T-helper 2 cell (primary cell): ENCODE data around the gene SPOPL.
"Not testable (repeated sequence)": the region's sequence is repeated elsewhere in the genome, so short reads cannot be mapped to it uniquely, and the experiment has no call there.

Experiments
- DNase-seq, 5 experiments: peaks; one replicate each; pipeline versions ENCODE4 v3.0.0 to v3.0.0-alpha.2; 2012 to 2022

Gene SPOPL

GRCh38 chr2:138494265-138494966 lies 7.2 kb upstream of the SPOPL start:
- no peak for DNase-seq

DNA sequence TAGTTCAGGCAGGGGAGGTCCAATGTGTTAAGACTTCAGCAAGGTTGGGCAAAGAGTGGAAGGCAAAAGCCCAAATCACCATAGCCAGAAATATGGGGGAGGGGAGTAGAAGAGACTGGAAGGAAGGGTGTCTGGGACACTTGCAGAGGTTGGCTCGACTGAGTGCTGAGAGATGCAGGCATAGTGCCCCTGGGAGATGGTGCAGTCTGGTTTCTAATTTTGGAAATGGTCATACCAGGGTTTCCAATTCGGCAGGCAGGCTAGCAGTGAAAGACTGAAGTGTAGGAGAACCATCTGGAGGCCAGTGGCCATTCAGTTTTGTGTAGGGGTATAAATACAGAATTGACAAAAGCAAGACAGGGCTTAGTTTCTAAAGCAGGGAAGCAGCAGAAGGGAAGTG lies 6.2 kb upstream of the SPOPL start:
- DNase-seq, result no peak

DNA sequence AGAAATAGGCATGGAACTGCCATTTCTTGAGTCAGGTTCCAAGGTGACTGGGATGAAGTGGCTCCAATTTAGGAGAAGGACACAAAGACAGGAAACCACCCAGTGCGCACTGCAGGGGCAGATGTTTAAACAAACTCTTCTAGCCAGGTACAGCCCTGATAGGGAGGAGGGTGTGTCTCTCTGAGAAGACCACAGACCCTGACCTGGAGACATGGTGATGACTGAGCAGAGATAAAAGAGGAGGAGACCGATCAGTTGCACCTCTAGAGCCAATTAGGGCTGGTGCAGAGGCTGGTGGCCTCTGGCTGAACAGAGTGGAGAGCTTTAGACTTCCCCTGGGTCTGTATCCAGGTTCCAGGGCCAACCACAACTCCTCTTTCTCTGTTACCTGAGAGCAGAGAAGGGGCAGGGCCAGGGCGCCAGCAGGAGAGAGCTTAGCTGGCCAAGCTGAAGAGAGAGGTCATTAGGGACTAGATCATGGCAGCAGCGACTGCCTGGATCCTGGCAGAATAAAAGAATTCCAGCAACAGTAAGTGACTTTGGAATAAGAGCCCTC lies 5.4 kb upstream of the SPOPL start:
- no peak for DNase-seq

DNA sequence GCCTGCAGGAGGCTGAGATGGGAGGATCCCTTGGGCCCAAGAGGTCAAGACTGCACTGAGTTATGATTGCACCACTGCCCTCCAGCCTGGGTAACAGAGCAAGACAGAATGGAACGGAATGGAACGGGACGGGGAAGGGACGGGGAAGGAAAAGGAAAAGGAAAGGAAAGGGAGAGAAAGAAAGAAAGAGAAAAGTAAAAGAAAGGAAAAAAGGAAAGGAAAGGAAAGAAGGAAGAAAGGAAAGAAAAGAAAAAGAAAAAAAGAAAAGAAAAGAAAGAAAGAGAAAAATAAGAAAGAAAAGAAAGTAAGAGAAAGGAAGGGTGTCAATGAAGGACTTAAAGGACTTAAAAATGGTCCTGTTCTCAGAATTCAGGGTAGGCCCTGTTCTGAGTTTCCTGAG lies 4.3 kb upstream of the SPOPL start:
- DNase-seq, result no peak

DNA sequence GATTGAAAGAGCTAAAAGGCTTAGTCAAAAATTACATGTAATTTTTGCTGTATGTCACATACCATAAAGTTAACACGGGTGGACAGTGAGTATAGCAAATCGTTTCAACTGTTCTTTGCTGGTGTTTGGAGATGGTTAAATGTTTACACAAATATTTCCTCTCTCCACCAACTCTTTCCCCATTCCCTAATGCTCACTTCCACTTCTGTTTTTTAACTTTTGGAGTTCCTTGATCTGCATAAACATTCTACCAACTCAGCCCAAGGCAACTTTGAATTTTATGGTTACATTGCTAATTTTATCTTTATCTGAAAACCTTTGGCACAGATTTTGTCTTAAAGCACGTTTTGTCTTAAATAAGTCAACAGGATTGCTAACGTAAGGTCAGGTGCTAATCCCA lies 1.9 kb upstream of the SPOPL start:
- DNase-seq, result no peak

- DNase-seq, result no peak
Observed at GRCh38 chr2:138500592-138501424, 762 bp upstream of the SPOPL start.

DNA sequence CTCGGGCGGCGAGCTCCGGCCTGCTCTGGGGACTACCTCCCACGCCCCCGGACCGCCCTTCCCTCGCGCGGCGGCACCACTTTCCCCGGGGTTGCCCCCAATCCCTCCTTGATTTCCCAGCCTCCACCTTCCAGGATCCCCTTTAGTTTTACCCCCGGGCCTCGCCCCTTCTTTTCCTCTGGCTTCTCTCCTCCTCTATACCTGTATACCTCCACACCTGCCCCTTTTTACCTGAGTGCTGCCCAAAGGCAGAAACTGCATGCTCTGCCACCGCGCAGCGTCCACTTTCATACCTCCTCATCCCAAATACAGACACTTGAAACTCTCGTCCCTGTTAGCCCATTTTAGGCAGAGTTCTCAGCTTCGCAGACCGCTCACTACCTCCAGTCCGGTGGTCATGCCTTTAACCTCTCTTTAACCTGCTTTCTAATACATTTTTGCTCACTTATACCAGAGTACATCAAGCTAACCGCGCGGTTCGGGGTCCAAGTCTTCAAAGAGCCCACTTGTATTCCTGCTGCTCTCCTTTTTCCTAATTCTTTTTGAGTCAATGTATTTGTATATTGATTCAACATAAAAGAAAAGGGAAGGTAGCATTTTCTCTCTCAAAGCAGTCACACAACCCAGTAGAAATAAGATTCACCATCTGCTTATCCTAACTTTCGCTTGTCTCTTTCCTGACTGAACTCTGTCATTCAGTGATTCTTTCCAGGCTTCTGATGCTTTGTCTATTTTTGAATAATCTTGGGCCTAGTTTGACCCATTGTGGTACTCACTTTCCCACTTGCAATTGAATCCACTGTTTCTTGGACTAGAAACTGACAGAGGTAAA lies 901 bp downstream of the SPOPL start:
- peak in 1 of 5 experiments; percentile 12 for DNase-seq

GRCh38 chr2:138503087-138503442 lies 1.5 kb downstream of the SPOPL start:
- peak in 1 of 5 experiments; percentile 82 for DNase-seq

GRCh38 chr2:138503652-138504051 lies 2.1 kb downstream of the SPOPL start:
- peak in 1 of 5 experiments; percentile 40 for DNase-seq

DNA sequence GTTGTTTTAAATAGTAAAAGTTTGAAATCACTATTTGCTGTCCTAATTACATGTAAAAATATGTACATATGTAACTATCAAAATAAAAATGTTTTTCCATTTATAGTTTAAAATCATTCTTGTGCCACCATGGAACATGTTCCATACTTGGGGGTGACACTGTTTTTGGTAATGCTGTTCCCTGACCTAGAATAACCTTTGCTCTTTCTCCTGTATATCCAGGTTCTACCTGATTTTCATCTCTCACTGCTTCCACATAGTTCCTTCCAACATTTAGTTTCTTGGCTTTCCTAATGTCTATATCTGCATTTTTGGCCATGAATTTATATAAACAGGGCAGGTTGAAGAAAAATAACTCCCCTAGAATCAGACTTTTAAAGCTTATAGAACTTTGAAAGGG lies 2.5 kb downstream of the SPOPL start:
- DNase-seq, result no peak

- no peak for DNase-seq
Observed at GRCh38 chr2:138504546-138505235, 3.1 kb downstream of the SPOPL start.

- no peak for DNase-seq
Observed at GRCh38 chr2:138507267-138507666, 5.7 kb downstream of the SPOPL start.

DNA sequence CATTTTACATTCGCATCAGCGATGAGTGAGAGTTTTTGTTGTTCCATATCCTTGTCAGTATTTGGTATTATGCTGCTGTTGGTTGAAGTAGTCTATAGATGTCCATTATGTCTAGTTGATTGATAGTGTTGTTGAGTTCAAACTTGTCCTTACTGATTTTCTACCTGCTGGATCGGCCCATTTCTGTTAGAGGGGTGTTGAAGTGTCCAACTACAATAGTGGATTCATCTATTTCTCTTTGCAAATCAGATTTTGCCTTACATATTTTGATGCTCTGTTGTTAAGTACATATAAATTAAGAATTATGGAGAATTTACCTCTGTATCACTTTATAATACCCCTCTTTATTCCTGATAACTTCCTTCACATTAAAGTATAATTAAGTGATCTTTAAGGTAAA lies 8.7 kb downstream of the SPOPL start:
- DNase-seq, result no peak

GRCh38 chr2:138512672-138513071 lies 11.1 kb downstream of the SPOPL start:
- no peak for DNase-seq

GRCh38 chr2:138514173-138514572 lies 12.6 kb downstream of the SPOPL start:
- DNase-seq, result no peak

- DNase-seq, result no peak
Observed at GRCh38 chr2:138515092-138515491, 13.5 kb downstream of the SPOPL start.

GRCh38 chr2:138516030-138516704 lies 14.6 kb downstream of the SPOPL start:
- peak in 1 of 5 experiments; percentile 2 for DNase-seq

- no peak for DNase-seq
Observed at GRCh38 chr2:138518860-138519259, 17.3 kb downstream of the SPOPL start.

- DNase-seq, result no peak
Observed at GRCh38 chr2:138521821-138522220, 20.3 kb downstream of the SPOPL start.

DNA sequence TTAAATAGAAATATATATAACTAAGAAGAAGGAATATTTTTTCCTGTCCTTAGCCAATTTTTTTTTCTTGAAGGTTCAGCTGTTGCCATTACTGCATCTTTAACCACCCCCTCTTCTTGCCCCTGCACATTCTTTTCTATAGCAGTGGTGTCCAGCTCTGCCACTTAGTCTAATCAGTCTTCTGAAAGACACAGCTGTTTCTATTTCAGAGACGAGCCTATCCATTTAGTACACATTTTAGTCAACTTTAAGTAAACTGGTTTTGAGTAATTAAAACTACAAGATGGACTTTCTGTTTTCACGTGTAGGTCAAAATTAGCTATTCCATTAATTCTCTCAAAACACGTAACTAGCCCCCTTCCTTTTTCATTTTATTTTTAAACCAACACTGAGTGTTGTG lies 21.0 kb downstream of the SPOPL start:
- no peak for DNase-seq

GRCh38 chr2:138523018-138523672 lies 21.6 kb downstream of the SPOPL start:
- not testable (repeated sequence) for DNase-seq
